Inflammatory macrophage (primary cell): ENCODE data around the gene CNIH1.
"Not testable (repeated sequence)": the region's sequence is repeated elsewhere in the genome, so short reads cannot be mapped to it uniquely, and the experiment has no call there.

Experiments used
- DNase-seq, 2 donors: peaks; one replicate each; pipeline ENCODE4 v3.0.0-alpha.2; 2020 to 2022

Gene CNIH1

GRCh38 chr14:54425537-54426274 is 15.5 kb downstream of the CNIH1 start:
- no peak for DNase-seq

- no peak for DNase-seq
Measured at GRCh38 chr14:54425068-54425467, 16.1 kb downstream of the CNIH1 start.

- no peak for DNase-seq
Measured at GRCh38 chr14:54424479-54424901, 16.7 kb downstream of the CNIH1 start.

- no peak for DNase-seq
Measured at GRCh38 chr14:54423991-54424390, 17.2 kb downstream of the CNIH1 start.

GRCh38 chr14:54420478-54421142 is 20.6 kb downstream of the CNIH1 start:
- peak; percentile 29 to 36 for DNase-seq

- DNase-seq = no peak
Measured at GRCh38 chr14:54411371-54411770, 29.8 kb downstream of the CNIH1 start.

- DNase-seq = no peak
Measured at GRCh38 chr14:54410215-54410614, 31.0 kb downstream of the CNIH1 start.

- DNase-seq = not testable (repeated sequence)
Measured at GRCh38 chr14:54403401-54404005, 37.7 kb downstream of the CNIH1 start.

GRCh38 chr14:54399560-54399959 is 41.6 kb downstream of the CNIH1 start:
- DNase-seq = no peak

- DNase-seq = peak; percentile 99 to 100
Measured at GRCh38 chr14:54396493-54397335, 44.5 kb downstream of the CNIH1 start, which contains the start of gene CDKN3. Gene CDKN3 (plus strand): TSS chr14:54397007. CDS start chr14:54397069, 62 bp downstream.

- no peak for DNase-seq
Measured at GRCh38 chr14:54396183-54396492, 45.0 kb downstream of the CNIH1 start.

- DNase-seq = no peak
Measured at GRCh38 chr14:54395716-54396115, 45.5 kb downstream of the CNIH1 start.

GRCh38 chr14:54395284-54395683 is 45.9 kb downstream of the CNIH1 start:
- no peak for DNase-seq

GRCh38 chr14:54394596-54394995 is 46.6 kb downstream of the CNIH1 start:
- DNase-seq = no peak

GRCh38 chr14:54392986-54393884 is 47.9 kb downstream of the CNIH1 start:
- DNase-seq = not testable (repeated sequence)

- DNase-seq = no peak
Measured at GRCh38 chr14:54392131-54392859, 48.9 kb downstream of the CNIH1 start.

GRCh38 chr14:54387328-54387727 is 53.8 kb downstream of the CNIH1 start:
- DNase-seq = no peak

- no peak for DNase-seq
Measured at GRCh38 chr14:54385556-54385955, 55.6 kb downstream of the CNIH1 start.

- DNase-seq = no peak
Measured at GRCh38 chr14:54383835-54384234, 57.3 kb downstream of the CNIH1 start.

GRCh38 chr14:54381821-54382220 is 59.4 kb downstream of the CNIH1 start:
- no peak for DNase-seq

- DNase-seq = not testable (repeated sequence)
Measured at GRCh38 chr14:54380558-54380957, 60.6 kb downstream of the CNIH1 start.
